Measurements from ENCODE around the gene CCDC112. TPM values are rescaled to one million over a fixed set of nuclear protein-coding genes. Genes with fewer than 3 reads are reported as not detected.

The CCDC112 gene
- total RNA-seq, 2 experiments from 2014 or later, result 9.7 to 15.8 TPM

DNA sequence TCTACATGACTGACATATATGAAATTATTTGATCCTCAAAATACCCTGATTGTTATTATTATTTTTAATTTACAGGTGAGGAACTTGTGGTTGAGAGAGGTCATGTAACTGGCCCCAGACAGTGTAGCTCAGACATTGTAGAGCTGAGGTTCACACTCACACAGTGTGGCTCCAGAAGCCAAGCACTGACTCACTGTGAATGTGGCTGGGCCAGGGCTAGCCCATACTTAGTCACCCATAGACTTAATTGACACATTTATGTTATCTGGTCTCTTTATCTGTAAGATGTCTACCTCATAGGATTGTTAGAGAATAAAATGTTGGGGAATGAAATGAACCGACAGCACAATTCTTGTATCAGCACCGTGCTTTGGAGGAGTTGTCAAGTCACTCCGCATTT lies 24.9 kb upstream of the CCDC112 start:
- intact Hi-C loops (cut with micrococcal nuclease; ENCODE audit: unreplicated experiment), result no loop called here
- Histone ChIP-seq H3K4me2 (ENCODE audit: low read length) (no peak overlapping the region), H3K9me2 (ENCODE audit: insufficient read depth, low read length) (no peaks in the 10 kb centered on the region), H3K4me3 (ENCODE audit: low read depth, low read length, poor library complexity, severe bottlenecking) (no peak overlapping the region), H3K79me2 (ENCODE audit: insufficient read depth, low read depth, low read length) (no peaks in the 10 kb centered on the region), H4K20me1 (ENCODE audit: insufficient read depth, low read length) (no peaks in the 10 kb centered on the region), H3K9me3 (ENCODE audit: low read length) (no peaks in the 10 kb centered on the region), H3K27ac (ENCODE audit: low read depth, low read length, poor library complexity, severe bottlenecking) (no peak overlapping the region), H3K36me3 (ENCODE audit: insufficient read depth, low read length) (no peaks in the 10 kb centered on the region), H3K4me1 (ENCODE audit: insufficient read depth, low read length, poor library complexity, severe bottlenecking) (no peaks in the 10 kb centered on the region), H2AFZ (ENCODE audit: low read length) (no peak overlapping the region)
- BruUV-seq (replicated peaks), result no TSS peak
- POLR2A ChIA-PET, result no interaction called here
- no peak for TF ChIP-seq EZH2phosphoT487 (IDR thresholded peaks at IDR 0.05; ENCODE audit: borderline replicate concordance, low read depth, low read length)
- TF ChIP-seq, protein P1, sequence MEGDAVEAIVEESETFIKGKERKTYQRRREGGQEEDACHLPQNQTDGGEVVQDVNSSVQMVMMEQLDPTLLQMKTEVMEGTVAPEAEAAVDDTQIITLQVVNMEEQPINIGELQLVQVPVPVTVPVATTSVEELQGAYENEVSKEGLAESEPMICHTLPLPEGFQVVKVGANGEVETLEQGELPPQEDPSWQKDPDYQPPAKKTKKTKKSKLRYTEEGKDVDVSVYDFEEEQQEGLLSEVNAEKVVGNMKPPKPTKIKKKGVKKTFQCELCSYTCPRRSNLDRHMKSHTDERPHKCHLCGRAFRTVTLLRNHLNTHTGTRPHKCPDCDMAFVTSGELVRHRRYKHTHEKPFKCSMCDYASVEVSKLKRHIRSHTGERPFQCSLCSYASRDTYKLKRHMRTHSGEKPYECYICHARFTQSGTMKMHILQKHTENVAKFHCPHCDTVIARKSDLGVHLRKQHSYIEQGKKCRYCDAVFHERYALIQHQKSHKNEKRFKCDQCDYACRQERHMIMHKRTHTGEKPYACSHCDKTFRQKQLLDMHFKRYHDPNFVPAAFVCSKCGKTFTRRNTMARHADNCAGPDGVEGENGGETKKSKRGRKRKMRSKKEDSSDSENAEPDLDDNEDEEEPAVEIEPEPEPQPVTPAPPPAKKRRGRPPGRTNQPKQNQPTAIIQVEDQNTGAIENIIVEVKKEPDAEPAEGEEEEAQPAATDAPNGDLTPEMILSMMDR (conservative IDR thresholded peaks at IDR 0.05; ENCODE audit: low read length), result no peak
- no peak for DNase-seq (ENCODE audit: low spot score)
- CTCF ChIA-PET (ENCODE audit: unreplicated experiment), result no interaction called here

DNA sequence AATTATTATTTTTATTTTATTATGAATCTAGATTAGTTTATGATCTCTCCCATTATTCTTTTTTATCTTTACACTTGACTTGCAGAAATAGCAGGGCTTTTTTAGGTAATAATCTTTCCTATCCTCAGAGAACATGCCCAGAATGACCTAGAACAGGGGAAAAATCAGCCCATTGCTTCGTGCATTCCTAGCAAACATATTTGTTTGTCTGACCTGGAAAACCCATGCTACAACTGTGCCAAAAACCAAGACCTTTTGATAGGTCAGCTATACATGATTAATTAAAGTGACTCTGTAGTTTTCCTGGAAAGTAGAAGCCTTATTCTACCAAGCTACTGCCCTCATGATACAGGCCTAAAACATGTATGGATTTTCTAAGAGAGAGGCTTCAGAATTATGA lies 24.1 kb upstream of the CCDC112 start:
- Histone ChIP-seq H3K9me2 (ENCODE audit: insufficient read depth, low read length) (no peaks in the 10 kb centered on the region), H3K4me2 (ENCODE audit: low read length) (no peak overlapping the region), H3K36me3 (ENCODE audit: insufficient read depth, low read length) (no peaks in the 10 kb centered on the region), H4K20me1 (ENCODE audit: insufficient read depth, low read length) (no peaks in the 10 kb centered on the region), H3K27ac (ENCODE audit: low read depth, low read length, poor library complexity, severe bottlenecking) (no peak overlapping the region), H3K9me3 (ENCODE audit: low read length) (no peaks in the 10 kb centered on the region), H3K79me2 (ENCODE audit: insufficient read depth, low read depth, low read length) (no peaks in the 10 kb centered on the region), H2AFZ (ENCODE audit: low read length) (no peak overlapping the region), H3K4me3 (ENCODE audit: low read depth, low read length, poor library complexity, severe bottlenecking) (no peak overlapping the region), H3K4me1 (ENCODE audit: insufficient read depth, low read length, poor library complexity, severe bottlenecking) (no peaks in the 10 kb centered on the region)
- TF ChIP-seq, protein P1 (conservative IDR thresholded peaks at IDR 0.05; ENCODE audit: low read length), result no peak
- TF ChIP-seq EZH2phosphoT487 (IDR thresholded peaks at IDR 0.05; ENCODE audit: borderline replicate concordance, low read depth, low read length), result no peak
- CTCF ChIA-PET (ENCODE audit: unreplicated experiment), result no interaction called here
- no TSS peak for BruUV-seq (replicated peaks)
- intact Hi-C loops (cut with micrococcal nuclease; ENCODE audit: unreplicated experiment), result no loop called here
- POLR2A ChIA-PET, result no interaction called here
- DNase-seq (ENCODE audit: low spot score), result no peak

DNA sequence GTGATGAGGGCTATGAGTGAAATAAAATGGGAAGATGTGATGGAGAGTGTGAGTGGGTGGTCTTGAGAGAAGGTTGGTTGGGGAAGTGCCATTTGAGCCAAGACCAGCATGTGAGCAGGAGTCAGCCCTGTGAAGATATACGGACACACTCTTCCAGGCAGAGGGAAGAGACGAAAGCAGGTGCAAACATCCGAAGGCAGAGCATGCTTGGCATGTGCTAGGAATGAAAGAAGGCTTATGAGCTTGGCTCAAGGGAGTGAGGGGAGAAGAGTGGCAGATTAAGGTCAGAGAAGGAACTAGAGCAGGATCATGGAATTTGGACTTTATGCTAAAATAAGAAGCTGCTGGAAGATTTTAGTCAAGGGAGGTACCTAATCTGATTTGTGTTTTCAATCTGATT lies 23.6 kb upstream of the CCDC112 start:
- no peaks in the 10 kb centered on the region for H4K20me1 ChIP-seq (ENCODE audit: insufficient read depth, low read length)
- POLR2A ChIA-PET, result interaction anchor here (1.4 kb wide), 1 partner anchor 12 kb away, joined by 4 read pairs; no protein-coding TSS in a partner anchor
- no TSS peak for BruUV-seq (replicated peaks)

More for the DNA sequence above, 23.6 kb upstream of the CCDC112 start:
- H3K27ac ChIP-seq (ENCODE audit: low read depth, low read length, poor library complexity, severe bottlenecking), result no peak overlapping the region
- no peak overlapping the region for H3K4me2 ChIP-seq (ENCODE audit: low read length)
- no peak overlapping the region for H2AFZ ChIP-seq (ENCODE audit: low read length)
- CTCF ChIA-PET (ENCODE audit: unreplicated experiment), result no interaction called here
- no peaks in the 10 kb centered on the region for H3K79me2 ChIP-seq (ENCODE audit: insufficient read depth, low read depth, low read length)
- no peak for TF ChIP-seq EZH2phosphoT487 (IDR thresholded peaks at IDR 0.05; ENCODE audit: borderline replicate concordance, low read depth, low read length)
- TF ChIP-seq, protein P1 (conservative IDR thresholded peaks at IDR 0.05; ENCODE audit: low read length), result no peak
- no peaks in the 10 kb centered on the region for H3K9me3 ChIP-seq (ENCODE audit: low read length)
- no peaks in the 10 kb centered on the region for H3K4me1 ChIP-seq (ENCODE audit: insufficient read depth, low read length, poor library complexity, severe bottlenecking)
- H3K4me3 ChIP-seq (ENCODE audit: low read depth, low read length, poor library complexity, severe bottlenecking), result no peak overlapping the region
- no peaks in the 10 kb centered on the region for H3K36me3 ChIP-seq (ENCODE audit: insufficient read depth, low read length)
- DNase-seq (ENCODE audit: low spot score), result no peak
- intact Hi-C loops (cut with micrococcal nuclease; ENCODE audit: unreplicated experiment), result no loop called here
- H3K9me2 ChIP-seq (ENCODE audit: insufficient read depth, low read length), result no peaks in the 10 kb centered on the region
